ENCODE data around the gene CDA.

GRCh38 chr1:20575541-20576336, 13.2 kb upstream of the CDA start:
- TF ChIP-seq CTCF (IDR thresholded peaks at IDR 0.05 in 2 of 3, conservative IDR thresholded peaks at IDR 0.05 in 1 of 3; ENCODE audit: control insufficient read depth in 2 of 3, extremely low read depth in 1 of 3, insufficient read depth in 1 of 3, low read depth in 3 of 3, low read length in 3 of 3) (no peak), MTA3 (IDR thresholded peaks at IDR 0.05; ENCODE audit: borderline replicate concordance, low read length) (no peak), CEBPB (IDR thresholded peaks at IDR 0.05; ENCODE audit: borderline replicate concordance in 1 of 2, low read depth in 2 of 2, low read length in 2 of 2) (no peak), ZNF687 (IDR thresholded peaks at IDR 0.05) (no peak), RFX5 (IDR thresholded peaks at IDR 0.05; ENCODE audit: low read depth, low read length) (no peak)
